CD4-positive, alpha-beta T cell treated with Interleukin-6 at 100 ng/mL for 8 hours (primary cell): ENCODE results near the gene VARS2.

Experiments
- DNase-seq: peaks from one replicate; pipeline ENCODE4 v3.0.0-alpha.2; 2020; ENCODE audit warnings: mixed read lengths, low spot score

The VARS2 gene

DNA sequence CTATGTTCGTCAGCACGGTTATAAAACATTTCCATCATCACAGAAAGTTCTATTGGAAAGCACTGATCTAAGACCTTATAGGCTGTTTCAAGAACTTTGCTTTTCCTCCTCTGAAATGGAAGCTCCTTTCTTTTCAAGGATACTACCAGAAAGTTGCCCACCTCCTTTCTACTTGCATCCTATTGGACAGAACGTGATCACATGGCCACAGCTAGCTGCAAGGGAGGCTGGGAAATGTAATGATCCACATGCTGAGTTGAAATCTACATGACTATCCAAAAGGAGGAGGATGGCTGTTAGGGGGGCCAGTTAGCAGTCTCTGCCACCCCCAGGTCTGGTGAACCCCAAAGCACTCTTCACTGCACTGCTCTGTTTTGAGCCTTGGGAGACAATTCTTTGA is 14.6 kb downstream of the VARS2 start:
- DNase-seq, result no peak

DNA sequence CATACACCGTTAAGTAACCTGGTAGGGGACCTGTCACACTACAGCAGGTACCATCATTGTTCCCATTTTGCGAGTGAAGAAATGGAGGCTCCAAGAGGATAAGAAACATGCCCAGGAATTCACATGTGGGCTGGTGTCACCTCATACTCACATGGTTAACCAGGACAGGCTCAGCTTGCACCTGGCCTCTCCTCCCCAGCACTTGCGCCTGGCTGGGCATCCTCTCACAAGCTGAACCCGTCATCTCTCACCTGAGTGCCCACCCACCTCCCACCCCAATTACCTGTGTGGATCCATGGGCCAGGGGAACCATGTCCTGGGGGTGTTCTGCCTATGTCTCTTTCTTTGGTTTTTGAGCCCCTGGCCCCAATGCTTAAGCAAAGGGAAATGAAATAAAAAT is 16.5 kb downstream of the VARS2 start:
- no peak for DNase-seq

DNA sequence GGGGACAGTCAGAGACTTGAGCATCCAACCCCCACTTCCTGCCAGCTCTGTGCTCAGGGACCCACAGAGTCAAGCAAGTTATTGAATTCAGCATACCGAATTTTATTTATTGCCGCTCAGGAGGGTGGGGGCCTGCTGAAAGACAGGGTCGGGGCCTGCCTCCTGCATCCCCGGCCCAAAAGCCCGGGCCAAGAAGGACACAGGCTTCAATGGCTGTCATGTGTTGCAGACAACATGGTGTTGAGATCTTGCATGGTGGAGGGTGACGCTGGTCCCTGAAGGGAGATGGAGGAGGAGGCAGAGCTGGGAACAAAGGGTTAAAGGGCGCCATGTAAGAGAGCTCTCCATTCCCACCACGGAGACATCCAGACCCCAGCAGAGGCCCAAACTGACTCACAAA is 17.2 kb downstream of the VARS2 start:
- DNase-seq, result no peak

DNA sequence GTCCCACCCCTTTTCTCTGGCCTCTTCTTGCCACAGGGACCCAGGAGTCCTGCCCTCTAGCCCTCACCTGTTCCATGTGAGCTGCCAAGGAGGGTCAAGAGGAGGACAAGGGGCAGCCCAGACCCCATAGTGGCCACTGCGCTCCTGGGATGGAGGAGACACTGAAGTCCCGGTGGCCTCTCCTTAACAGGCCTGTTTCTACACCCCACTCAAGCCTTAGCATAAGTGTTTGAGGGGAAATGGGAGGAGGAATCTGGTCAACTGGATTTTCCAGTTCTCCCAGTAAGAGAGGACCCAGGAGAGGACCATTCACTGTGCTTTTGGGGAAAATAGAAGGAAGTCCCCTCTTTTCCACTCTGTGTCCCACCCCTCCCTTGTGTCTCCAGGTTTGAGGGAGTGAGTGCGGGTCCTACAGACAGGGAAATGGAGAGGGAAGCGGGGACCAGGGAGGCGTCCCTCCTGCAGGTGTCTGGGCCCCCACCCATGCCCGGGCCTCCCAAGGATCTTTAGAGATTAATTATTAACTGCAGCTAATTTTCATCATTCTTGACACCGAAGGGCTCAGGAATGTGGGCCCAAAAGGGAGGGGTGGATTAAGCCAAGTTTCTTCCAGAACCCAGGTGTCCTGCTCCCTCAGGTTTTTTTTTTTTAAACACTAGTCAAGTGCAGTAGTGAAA is 18.1 kb downstream of the VARS2 start, which contains the start of gene SFTA2:
TSS of gene SFTA2 (minus strand) at position 202 of the 677 bp plus-strand sequence. CDS start at position 128, 74 bp downstream.
- no peak for DNase-seq

DNA sequence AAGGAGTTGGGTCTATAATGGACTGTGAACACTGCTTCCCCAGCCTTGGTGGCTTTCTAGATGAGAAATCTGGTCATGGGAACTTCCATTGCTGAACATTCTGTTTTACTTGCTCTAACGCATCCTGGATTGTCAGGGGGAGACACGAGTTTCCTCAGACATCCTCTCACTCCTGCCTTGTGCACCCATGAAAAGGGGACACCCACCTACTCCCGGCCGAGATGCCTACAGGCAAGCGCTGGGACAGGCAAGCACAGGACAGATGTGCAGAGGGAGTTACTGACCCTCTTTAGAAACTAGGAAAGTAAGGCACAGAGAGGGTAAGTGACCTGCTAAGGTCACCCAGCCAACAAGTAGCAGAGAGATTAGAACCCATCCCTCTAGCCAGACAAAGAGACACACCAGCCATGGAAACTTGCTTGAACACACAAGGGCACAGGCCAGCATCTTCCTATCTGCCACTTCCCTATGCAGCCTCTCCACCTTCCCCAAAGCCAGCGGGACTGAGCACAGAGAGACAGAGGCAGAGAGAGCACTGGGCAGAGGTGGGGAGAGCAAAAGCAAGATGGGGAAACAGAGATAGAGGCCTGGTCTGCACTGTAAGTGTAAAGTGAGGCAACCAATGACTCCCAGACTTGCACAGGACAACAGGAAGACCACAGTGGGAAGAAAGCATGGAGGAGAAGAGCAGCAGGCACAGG is 18.8 kb downstream of the VARS2 start:
- no peak for DNase-seq

DNA sequence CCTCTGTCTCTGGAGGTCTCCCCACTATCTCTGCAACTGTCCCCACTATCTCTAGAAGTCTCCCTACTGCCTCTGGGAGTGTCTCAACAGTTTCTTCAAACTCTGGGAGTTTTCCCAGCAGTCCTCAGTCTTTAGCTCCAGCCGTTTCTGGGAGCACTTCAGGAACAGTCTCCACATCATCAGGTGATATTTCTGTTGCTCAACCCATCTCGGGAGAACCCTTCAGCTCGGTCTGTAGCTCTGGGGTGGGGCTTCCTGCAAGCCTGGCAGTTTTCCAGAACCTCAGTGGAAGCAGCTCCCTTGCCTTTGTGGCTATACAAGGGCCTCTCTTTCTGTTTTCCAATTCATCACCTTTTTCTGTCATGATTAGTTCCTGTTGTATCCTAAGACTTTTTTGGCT is 21.0 kb downstream of the VARS2 start:
- no peak for DNase-seq

DNA sequence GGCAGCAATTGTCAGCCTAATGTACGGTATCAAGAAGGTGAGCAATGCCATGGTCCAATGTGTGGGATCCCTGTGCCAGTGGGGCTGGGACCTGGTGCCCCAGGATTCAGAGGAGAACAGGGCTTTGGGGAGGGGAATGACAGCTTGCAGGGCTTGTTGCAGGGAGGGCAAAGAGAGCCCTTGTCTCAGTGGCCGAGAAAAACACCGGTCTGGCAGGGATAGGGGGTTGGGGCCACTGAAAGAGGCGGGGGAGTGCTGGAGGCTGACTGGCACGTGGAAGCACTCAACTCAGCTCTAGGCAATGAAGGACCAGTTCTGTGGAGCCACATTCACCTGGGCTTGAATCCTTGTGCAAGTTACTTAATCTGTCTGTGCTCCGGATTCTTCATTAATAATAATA is 23.2 kb downstream of the VARS2 start:
- no peak for DNase-seq

DNA sequence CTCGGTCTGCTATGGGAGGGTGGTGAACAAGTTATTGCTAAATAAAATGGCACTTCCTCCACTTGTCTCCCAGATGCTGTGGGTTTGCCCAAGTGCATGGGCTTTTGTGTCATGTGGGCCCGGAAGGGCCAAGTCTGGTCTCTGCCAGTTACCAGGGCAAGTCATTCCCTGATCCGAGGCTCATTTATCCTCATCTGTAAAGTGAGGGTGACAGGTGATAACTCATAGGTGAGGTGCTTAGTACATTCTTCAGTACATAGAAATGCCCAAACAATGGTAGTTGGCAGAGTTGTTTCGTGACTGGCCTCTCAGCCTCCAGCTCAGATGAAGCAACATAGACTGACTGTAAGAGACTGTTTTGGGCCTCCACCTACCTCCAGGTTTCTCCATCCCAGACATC is 24.7 kb downstream of the VARS2 start:
- no peak for DNase-seq

DNA sequence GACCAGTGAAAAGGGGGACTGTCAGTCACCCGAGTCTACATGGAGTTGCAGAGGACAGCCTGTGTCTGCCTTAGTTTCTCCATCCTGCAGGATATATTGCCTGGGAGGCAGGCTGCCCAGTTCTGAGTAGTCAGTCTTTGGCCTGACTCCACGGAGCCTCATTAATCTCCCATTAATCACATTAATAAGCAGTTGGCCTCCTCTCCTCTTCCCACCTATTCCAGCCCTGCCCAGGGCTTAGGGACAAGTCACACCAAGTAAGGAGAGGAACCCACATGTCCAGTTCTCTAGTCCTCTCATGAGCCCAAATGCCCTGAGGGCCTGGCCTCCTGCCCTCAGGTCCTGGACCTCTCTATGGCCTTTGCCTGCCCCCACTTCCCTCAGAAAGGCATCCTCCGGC is 25.4 kb downstream of the VARS2 start:
- DNase-seq, result no peak

DNA sequence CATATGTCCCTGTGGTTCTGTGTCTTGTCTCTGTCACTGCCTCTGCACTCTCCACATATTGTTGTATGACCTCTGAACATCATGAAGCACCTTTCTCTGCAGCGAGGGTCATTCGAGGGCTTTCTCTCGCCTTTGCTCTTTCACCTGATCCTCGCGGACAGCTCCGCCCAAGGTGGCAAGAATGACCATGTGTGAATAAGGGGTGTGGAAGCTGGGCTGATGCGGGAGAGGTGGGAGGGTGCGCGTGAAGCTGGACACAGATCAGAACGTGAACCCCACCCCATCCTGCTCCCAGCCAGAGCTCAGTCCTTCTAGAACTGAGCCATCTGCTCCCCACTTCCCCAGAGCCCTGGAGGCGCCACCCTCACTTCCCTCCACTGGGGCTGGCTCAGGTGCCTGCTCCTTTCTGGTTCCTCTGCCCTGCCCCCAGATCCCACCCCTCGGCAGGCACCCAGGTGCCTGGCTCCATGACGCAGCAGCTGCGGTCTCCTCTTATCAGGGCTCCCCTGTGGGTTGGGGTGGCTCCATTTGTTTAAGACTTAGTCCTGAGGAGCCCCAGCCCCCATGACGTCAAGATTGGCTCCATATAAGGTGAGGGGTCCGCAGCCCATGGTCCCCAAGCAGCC is 26.4 kb downstream of the VARS2 start, which contains the start of gene MUCL3:
TSS of gene MUCL3 (plus strand) at position 613 of the 626 bp plus-strand sequence. CDS start 27 bp downstream, outside the sequence.
- no peak for DNase-seq

DNA sequence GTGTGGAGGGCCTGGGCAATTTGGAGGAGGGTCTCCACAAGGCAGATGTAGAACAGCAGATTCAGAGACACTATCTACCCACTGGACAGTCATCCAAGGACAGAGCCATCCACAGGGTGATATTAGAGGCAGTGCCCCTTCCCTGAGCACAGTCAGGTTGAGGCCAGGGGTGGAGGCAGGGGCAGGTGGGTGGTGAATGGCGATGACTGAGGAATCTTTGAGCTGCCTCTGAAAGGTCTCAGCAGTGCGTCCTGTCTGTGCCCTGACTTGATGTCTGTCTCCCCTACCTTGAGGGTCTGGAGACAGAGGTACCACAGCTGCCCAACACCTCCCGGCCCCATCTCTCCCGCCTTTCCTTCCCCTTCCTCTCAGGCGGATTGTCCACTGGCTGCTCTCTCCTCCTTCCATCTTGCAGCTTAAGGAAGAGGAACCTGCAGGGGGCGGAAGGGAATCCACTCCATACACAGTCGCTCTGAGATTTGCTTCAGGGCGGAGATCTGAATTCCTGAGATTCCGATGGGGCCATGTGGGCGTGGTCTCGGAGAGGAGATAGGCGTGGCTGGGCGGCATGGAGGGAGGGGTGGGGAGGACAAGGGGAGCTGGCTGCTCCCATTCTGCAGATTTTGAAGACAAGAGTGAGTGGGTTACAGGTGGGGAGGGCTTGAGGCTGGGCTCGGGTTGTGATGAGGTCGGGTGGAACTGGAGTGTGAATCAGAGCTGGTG is 28.5 kb downstream of the VARS2 start:
- no peak for DNase-seq

DNA sequence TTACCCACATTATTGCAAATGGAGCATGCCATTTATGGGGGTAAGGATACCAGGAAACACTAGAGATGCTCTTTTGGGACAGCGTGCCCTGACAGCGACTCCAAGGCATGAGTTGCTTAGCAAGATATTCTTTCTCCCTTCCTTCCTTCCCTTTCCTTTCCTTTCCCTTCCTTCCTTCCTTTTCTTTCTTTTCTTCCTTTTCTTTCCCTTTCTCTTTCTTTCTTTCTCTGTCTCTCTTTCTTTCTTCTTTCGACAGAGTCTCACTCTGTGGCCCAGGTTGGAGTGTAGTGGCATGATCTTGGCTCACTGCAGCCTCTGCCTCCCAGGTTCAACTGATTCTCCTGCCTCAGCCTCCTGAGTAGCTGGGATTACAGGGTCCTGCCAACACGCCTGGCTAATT is 30.0 kb downstream of the VARS2 start:
- no peak for DNase-seq

DNA sequence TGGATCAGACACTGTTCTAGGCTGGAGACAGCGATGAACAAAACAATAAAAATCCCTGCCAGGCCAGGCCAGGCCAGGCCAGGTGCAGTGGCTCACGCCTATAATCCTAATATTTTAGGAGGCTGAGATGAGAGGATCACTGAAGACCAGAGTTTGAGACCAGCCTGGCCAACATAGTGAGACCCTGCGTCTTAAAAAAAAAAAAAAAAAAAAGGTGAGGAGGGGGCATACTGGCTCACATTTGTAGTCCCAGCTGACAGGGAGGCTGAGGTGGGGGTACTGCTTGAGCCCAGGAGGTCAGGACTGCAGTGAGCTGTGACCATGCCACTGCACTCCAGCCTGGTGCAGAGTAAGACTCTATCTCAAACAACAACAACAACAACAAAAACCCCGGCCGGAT is 31.2 kb downstream of the VARS2 start:
- no peak for DNase-seq

DNA sequence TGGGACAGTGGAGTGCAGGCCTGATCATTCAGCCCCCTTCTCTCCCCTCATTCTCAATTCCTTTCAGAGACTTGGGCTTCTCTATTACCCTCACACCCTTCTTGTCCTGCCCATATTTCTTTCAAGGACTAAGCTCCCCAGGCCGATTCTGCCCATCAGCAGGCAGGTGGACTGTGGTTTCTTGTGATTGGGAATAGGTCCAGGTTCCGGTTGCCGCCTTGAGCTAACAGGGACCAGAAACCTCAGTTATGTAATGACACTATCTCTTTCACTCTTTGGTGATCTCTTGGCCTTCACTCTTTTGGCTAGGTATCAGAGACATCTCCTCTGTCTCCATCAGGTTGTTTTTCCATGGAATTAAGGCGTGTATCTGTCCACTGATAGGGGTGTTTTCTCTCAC is 33.2 kb downstream of the VARS2 start:
- DNase-seq, result no peak

DNA sequence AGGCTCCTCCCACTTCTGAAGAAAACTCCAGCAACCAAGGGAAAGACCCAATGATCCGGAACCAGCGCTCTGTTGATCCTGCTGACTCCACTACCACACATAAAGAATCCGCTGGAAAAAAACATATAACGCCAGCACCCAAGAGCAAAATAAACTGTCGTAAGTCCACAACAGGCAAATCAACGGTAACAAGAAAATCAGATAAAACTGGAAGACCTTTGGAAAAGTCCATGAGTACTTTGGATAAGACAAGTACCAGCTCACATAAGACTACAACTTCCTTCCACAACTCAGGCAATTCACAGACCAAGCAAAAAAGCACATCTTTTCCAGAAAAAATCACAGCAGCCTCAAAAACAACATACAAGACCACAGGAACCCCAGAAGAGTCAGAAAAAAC is 34.8 kb downstream of the VARS2 start:
- no peak for DNase-seq

DNA sequence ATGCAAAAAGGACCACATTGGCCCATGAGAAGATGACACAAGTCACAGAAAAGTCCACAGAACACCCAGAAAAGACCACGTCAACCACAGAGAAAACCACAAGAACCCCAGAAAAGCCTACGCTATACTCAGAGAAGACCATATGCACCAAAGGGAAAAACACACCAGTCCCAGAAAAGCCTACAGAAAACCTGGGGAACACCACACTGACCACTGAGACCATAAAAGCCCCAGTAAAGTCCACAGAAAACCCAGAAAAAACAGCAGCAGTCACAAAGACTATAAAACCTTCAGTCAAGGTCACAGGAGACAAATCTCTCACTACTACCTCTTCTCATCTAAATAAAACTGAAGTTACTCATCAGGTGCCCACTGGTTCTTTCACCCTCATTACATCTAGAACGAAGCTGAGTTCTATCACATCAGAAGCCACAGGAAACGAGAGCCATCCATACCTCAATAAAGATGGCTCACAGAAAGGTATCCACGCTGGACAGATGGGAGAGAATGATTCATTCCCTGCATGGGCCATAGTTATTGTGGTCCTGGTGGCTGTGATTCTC is 38.0 kb downstream of the VARS2 start:
- no peak for DNase-seq

DNA sequence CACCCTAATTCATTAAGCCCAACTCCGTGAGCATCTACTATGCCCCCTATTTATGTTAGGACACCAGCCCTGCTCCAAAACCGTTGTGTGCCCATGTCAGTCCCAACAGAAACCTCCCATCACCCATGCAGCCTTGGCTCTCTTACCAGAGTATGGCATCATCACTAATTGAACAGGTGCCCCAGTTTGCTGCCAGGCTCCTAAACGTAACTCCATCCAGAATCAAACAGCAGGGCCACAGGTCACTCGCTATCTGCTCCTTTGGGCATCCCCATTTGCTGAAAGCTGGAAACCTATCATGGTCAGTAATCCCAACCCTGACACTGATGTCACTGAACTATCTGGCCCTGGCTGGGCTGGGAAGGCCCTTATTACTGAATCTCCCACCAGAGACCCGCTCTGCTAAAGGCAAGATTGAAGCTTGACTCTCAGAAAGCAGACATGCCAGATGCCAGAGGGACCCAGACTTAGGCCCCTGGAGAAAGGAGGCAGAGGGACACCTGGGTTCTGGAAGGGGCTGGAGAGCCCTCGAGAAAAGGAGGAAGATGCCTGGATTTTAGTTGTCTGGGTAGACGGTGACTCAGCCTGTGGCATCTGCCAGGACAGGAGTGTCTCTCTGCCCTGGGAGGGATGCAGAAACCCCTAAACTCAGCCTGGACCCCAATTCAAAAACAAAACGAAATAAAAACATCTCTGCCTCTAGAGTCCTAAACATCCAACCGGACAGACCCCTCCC is 40.8 kb downstream of the VARS2 start:
- no peak for DNase-seq

DNA sequence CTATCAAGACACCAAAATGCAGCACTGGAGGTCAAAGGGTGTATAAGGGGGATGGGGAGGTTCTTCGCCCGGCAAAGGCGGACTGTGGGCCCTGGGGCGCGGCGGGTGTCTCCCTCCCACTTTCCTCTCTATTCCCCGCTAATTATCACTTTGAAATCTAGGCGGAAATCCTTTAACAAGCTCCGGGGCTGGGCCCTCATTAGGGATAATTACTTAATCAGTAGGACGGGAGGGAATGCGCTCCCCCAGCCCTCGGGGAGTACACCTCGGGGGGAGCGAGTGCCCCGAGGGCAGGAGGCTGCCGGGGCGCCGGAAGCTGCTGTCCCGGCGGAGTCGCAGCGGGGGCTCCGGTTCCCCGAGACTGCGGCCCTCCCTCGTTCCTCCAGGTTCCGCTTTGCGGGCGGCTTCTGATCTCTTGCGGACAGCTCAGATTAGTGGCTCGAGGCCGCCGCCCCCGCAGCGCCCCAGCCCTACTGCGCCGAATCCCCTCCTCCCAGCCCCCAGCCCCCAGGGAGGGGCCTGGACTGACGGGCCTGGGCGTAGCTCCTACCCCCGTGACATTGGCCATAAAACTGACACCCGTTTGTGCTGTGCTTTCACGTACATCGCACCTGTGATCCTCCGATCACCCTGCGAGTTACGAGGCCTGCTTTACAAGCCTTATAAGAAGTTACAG is 41.5 kb downstream of the VARS2 start:
- peak; percentile 51 for DNase-seq

DNA sequence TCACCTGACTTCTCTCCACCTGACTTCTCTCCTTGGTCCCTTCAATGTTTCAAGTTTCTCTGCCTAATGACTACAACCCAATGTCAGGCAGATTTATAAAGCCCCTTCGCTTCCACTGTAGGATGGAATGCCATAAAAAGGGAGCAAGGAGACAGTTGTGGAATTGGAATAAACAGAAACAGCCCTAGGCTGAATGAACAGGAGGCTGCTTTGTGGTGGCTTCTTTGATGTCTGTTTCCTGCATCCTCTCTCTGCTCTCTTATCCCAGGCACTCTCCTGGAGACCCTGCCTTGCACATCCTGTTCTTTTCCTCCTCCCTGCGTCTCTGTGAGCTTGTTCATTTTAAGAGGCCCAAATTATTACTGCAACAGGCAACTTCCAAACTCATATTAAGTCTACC is 43.7 kb downstream of the VARS2 start:
- DNase-seq, result no peak

DNA sequence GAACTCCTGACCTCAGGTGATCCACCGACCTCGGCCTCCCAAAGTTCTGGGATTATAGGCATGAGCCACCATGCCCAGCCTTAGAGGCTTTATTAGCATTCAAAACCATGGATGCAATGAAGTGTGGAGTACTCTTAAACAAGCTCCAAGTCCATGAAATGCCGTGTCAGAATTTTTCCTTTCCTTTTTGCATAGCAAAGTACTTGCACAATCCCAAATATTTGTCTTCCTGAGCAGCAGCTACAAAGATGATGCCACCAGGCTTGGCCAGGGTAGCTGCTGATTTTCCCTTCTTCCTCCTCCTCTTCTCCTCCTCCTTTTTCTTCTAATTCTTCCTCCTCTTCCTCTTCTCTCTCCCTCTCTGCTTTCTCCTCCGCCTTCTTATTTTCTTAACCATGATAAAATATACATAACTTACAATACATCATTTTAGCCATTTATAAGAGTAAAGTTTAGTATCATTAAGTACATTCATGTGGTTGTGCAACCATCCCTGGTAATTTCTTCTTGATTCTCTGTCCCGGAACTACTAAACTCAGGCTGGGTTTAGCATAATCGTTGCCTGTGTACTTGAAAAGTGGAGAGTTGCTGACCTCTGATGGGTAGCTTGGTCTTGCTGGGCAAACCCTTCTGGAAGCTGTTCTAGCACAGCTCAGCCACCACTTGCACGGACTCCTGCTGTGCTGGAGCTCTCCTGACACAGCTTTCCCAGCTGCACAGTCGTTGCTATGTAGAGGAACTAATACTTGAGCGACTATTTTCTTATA is 47.1 kb downstream of the VARS2 start:
- no peak for DNase-seq
